ENCODE measurements around the gene CAP1. TPM values are rescaled to one million over a fixed set of nuclear protein-coding genes. Genes with fewer than 3 reads are reported as not detected.

Gene CAP1
- polyA plus RNA-seq, 1 experiment, result 585 TPM

GRCh38 chr1:40120128-40120527, 79.6 kb downstream of the CAP1 start:
- DNase-seq (ENCODE audit: low read depth), result no peak
- H3K36me3 ChIP-seq (ENCODE audit: control insufficient read depth, insufficient read depth, low read length), result no peaks in the 10 kb centered on the region
- no peak overlapping the region for H3K4me3 ChIP-seq (ENCODE audit: low read depth, low read length)
- CTCF ChIA-PET, result interaction anchor here (2.5 kb wide), 1 partner anchor 24 kb away, joined by 12 read pairs; no protein-coding TSS in a partner anchor
- peaks cover 14% of the 10 kb centered on the region for H3K27me3 ChIP-seq (ENCODE audit: control insufficient read depth, insufficient read depth, low read length)
- POLR2A ChIA-PET, result no interaction called here
- no peak for TF ChIP-seq CTCF (IDR thresholded peaks at IDR 0.05; ENCODE audit: insufficient read depth, low read depth, low read length)

Other genes with a start within 250 kb of the CAP1 start
- gene TRIT1, start 157.2 kb upstream of the CAP1 start, polyA plus RNA-seq (2011; rRNA removed), result 12.7 and 21.4 TPM in 2 replicates
- 0.22 TPM in 2 replicates for gene MYCL, start 138.8 kb upstream of the CAP1 start, polyA plus RNA-seq (2011; rRNA removed)
- 0.94 and 2.0 TPM in 2 replicates for gene MFSD2A, start 85.6 kb upstream of the CAP1 start, polyA plus RNA-seq (2011; rRNA removed)
- 46.6 and 48.7 TPM in 2 replicates for gene PPT1, start 56.5 kb downstream of the CAP1 start, polyA plus RNA-seq (2011; rRNA removed)
- 4.1 and 6.8 TPM in 2 replicates for gene RLF, start 120.7 kb downstream of the CAP1 start, polyA plus RNA-seq (2011; rRNA removed)
- gene TMCO2, start 207.2 kb downstream of the CAP1 start, polyA plus RNA-seq (2011; rRNA removed), result not detected in 2 replicates
- gene ZMPSTE24, start 217.5 kb downstream of the CAP1 start, polyA plus RNA-seq (2011; rRNA removed), result 16.5 and 37.3 TPM in 2 replicates